Natural killer cell (primary cell): ENCODE measurements around the gene DUOXA2. TPM values are rescaled to one million over a fixed set of nuclear protein-coding genes. Genes with fewer than 3 reads are reported as not detected.
"Not testable (repeated sequence)": the region's sequence is repeated elsewhere in the genome, so short reads cannot be mapped to it uniquely, and the experiment has no call there.

Experiments
- ATAC-seq, 3 donors: fragments of 150-1000 bp in 2 of 3; fragments of 200-7000 bp in 1 of 3; cut with Tn5 transposase; 1 replicate in 1 of 3; 2 replicates in 2 of 3; pipeline ENCODE4 v1.10.0; 2021; ENCODE audit warnings: mild to moderate bottlenecking in 2 of 3, moderate library complexity in 2 of 3
- DNase-seq, 2 donors: peaks; one replicate each; pipeline versions ENCODE4 v3.0.0 to v3.0.0-alpha.2; 2013 to 2021; ENCODE audit warnings: mixed read lengths in 1 of 2
- H3K27ac ChIP-seq: one replicate; pipeline ENCODE4 v1.5.1; 2013; ENCODE audit warnings: mild to moderate bottlenecking, low read length
- H3K27me3 ChIP-seq: one replicate; pipeline ENCODE4 v1.6.1; 2013; ENCODE audit warnings: low read length; ENCODE audit not compliant: control insufficient read depth, insufficient read depth
- H3K36me3 ChIP-seq: one replicate; pipeline ENCODE4 v1.6.1; 2013; ENCODE audit warnings: low read length; ENCODE audit not compliant: control insufficient read depth, insufficient read depth
- H3K4me1 ChIP-seq: one replicate; pipeline ENCODE4 v1.6.1; 2013; ENCODE audit warnings: low read length; ENCODE audit not compliant: control insufficient read depth, insufficient read depth
- H3K4me3 ChIP-seq: one replicate; pipeline ENCODE4 v1.5.1; 2013; ENCODE audit warnings: low read length
- H3K9me3 ChIP-seq: one replicate; pipeline ENCODE4 v1.6.1; 2013; ENCODE audit warnings: low read length; ENCODE audit not compliant: control insufficient read depth, insufficient read depth
- H3K27ac Mint-ChIP-seq, 2 donors: one replicate each; pipeline ENCODE4 v1.8.0; 2022; ENCODE audit warnings: mild to moderate bottlenecking in 2 of 2, mixed read lengths in 2 of 2, moderate library complexity in 1 of 2
- H3K27me3 Mint-ChIP-seq, 2 donors: one replicate each; pipeline ENCODE4 v1.8.0; 2022; ENCODE audit warnings: low read depth in 2 of 2, mixed read lengths in 2 of 2
- H3K36me3 Mint-ChIP-seq: one replicate; pipeline ENCODE4 v1.8.0; 2022; ENCODE audit warnings: mixed read lengths
- H3K4me1 Mint-ChIP-seq, 2 donors: one replicate each; pipeline ENCODE4 v1.8.0; 2022; ENCODE audit warnings: mixed read lengths in 2 of 2
- H3K4me3 Mint-ChIP-seq: one replicate; pipeline ENCODE4 v1.8.0; 2022; ENCODE audit warnings: mild to moderate bottlenecking, moderate library complexity, mixed read lengths
- H3K9me3 Mint-ChIP-seq, 2 donors: one replicate each; pipeline ENCODE4 v1.8.0; 2022; ENCODE audit warnings: mixed read lengths in 2 of 2
- CTCF ChIP-seq: fragments of 200-600 bp; IDR thresholded peaks from one replicate; pipeline ENCODE4 v1.8.0; 2022; ENCODE audit warnings: antibody characterized with exemption
- WGBS: methylation state at CpG from one replicate; pipeline ENCODE4 v1.1.7; 2013; ENCODE audit warnings: missing lambda C conversion rate; ENCODE audit not compliant: insufficient coverage; 5-methylcytosine and 5-hydroxymethylcytosine counted together
- intact Hi-C: fragments of 100-400 bp; cut with micrococcal nuclease; formaldehyde crosslinking; loops from one replicate; pipeline ENCODE4 v1.14.2; 2022
- total RNA-seq, 4 donors: library from RNA; stranded (reverse); fragments of 120-200 nt in 1 of 4; gene quantifications; one replicate each; pipeline versions ENCODE4 v1.2.3 to v1.2.4, GENCODE V29; 2013 to 2022

Gene DUOXA2
- total RNA-seq, 3 donors from 2014 or later (not counting 1 experiment from before 2014, with no cell fraction given) = not detected

DNA sequence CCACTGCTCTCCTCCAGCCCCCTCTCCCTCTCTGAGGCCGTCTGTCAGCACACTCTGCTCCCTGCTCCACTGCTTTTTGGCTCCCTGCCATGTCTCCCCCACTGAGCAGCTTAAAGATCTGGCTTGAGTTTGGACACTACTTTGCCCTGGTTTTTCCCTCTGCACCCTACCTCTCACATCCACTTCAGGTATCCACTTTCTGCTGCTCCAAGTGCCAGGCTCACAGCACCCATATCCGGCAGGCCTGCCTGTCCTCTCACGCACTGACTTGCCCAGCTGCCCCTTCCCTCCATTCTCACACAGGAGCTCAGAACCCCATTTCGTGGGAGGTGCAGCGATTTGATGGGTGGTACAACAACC lies 19.4 kb downstream of the DUOXA2 start:
- peaks cover 38% of the 10 kb centered on the region for H3K27me3 ChIP-seq

GRCh38 chr15:45134046-45134445 lies 19.9 kb downstream of the DUOXA2 start:
- H3K27ac Mint-ChIP-seq = peak overlapping the region in 1 of 2 donors; percentile 39
- H3K4me3 ChIP-seq = no peak overlapping the region
- H3K9me3 ChIP-seq = no peaks in the 10 kb centered on the region
- intact Hi-C loops = no loop called here
- peaks cover 0 to 18% of the 10 kb centered on the region in 2 donors for H3K4me1 Mint-ChIP-seq
- H3K27me3 ChIP-seq = peaks cover 33% of the 10 kb centered on the region
- no peak overlapping the region for H3K27ac ChIP-seq
- H3K27me3 Mint-ChIP-seq = peaks cover 47 to 55% of the 10 kb centered on the region in 2 donors
- DNase-seq = no peak
- no peaks in the 10 kb centered on the region for H3K9me3 Mint-ChIP-seq
- peaks cover 18% of the 10 kb centered on the region for H3K4me1 ChIP-seq
- H3K36me3 ChIP-seq = no peaks in the 10 kb centered on the region
- peak overlapping the region; percentile 13 for H3K4me3 Mint-ChIP-seq
- no peak for TF ChIP-seq CTCF
- ATAC-seq = no peak
- H3K36me3 Mint-ChIP-seq = no peaks in the 10 kb centered on the region
- WGBS = 92% methylated on average over 7 of the region's 7 CpGs

More for the DNA sequence above, 19.4 kb downstream of the DUOXA2 start:
- H3K4me3 ChIP-seq = no peak overlapping the region
- no peaks in the 10 kb centered on the region for H3K36me3 Mint-ChIP-seq
- intact Hi-C loops = no loop called here
- H3K4me1 Mint-ChIP-seq = peaks cover 0 to 18% of the 10 kb centered on the region in 2 donors
- H3K9me3 Mint-ChIP-seq = no peaks in the 10 kb centered on the region
- 79% methylated on average over 5 of the region's 5 CpGs for WGBS
- H3K4me3 Mint-ChIP-seq = no peak overlapping the region
- no peak for ATAC-seq
- no peaks in the 10 kb centered on the region for H3K9me3 ChIP-seq
- no peak overlapping the region for H3K27ac Mint-ChIP-seq
- peaks cover 52 to 57% of the 10 kb centered on the region in 2 donors for H3K27me3 Mint-ChIP-seq
- H3K4me1 ChIP-seq = peaks cover 21% of the 10 kb centered on the region
- no peak for DNase-seq
- H3K36me3 ChIP-seq = no peaks in the 10 kb centered on the region
- no peak overlapping the region for H3K27ac ChIP-seq
- no peak for TF ChIP-seq CTCF

- H3K4me1 ChIP-seq = peaks cover 11% of the 10 kb centered on the region
- no peak overlapping the region for H3K4me3 ChIP-seq
- H3K36me3 Mint-ChIP-seq = no peaks in the 10 kb centered on the region
- peak overlapping the region in 1 of 2 donors; percentile 39 for H3K27ac Mint-ChIP-seq
- H3K9me3 Mint-ChIP-seq = no peaks in the 10 kb centered on the region
- H3K36me3 ChIP-seq = no peaks in the 10 kb centered on the region
- H3K27me3 ChIP-seq = peaks cover 28% of the 10 kb centered on the region
- no peaks in the 10 kb centered on the region for H3K9me3 ChIP-seq
- ATAC-seq = peak; percentile 51 to 79 (median 70)
- intact Hi-C loops = no loop called here
- 8% methylated on average over 56 of the region's 57 CpGs for WGBS
- no peak overlapping the region for H3K27ac ChIP-seq
- TF ChIP-seq CTCF = no peak
- DNase-seq = peak in 1 of 2 donors; percentile 54
- H3K4me1 Mint-ChIP-seq = peaks cover 0 to 18% of the 10 kb centered on the region in 2 donors
- H3K27me3 Mint-ChIP-seq = peaks cover 47 to 55% of the 10 kb centered on the region in 2 donors
- peak overlapping the region; percentile 52 for H3K4me3 Mint-ChIP-seq
These were observed 20.8 kb downstream of the DUOXA2 start for GRCh38 chr15:45134682-45135604.

GRCh38 chr15:45135705-45136377 lies 21.7 kb downstream of the DUOXA2 start:
- H3K9me3 Mint-ChIP-seq, H3K9me3 ChIP-seq, H3K4me1 ChIP-seq, intact Hi-C loops, H3K4me3 ChIP-seq, H3K36me3 Mint-ChIP-seq, H3K27ac Mint-ChIP-seq, H3K36me3 ChIP-seq, DNase-seq, H3K27ac ChIP-seq: not testable (repeated sequence)
- peak in 1 of 3 donors; percentile 13 for ATAC-seq
- H3K27me3 ChIP-seq = peaks cover 23% of the 10 kb centered on the region
- Mint-ChIP-seq H3K27me3 (peaks cover 42 to 48% of the 10 kb centered on the region in 2 donors), H3K4me1 (peaks cover 0 to 18% of the 10 kb centered on the region in 2 donors), H3K4me3 (peak overlapping the region; percentile 37)
- 23% methylated on average over 2 of the region's 37 CpGs for WGBS
